K562 (cell line): ENCODE results near the gene SLC9C2.

ENCODE experiments used
- CHD2 ChIP-seq: IDR thresholded peaks from 2 replicates; pipeline ENCODE4 v1.6.1; 2011; ENCODE audit warnings: low read depth, low read length
- EGR1 ChIP-seq: fragments of 450-650 bp; conservative IDR thresholded peaks from 2 replicates; pipeline ENCODE4 v1.6.1; 2017; ENCODE audit warnings: mild to moderate bottlenecking
- FOS ChIP-seq: IDR thresholded peaks from 3 replicates; pipeline ENCODE4 v1.6.1; 2011; ENCODE audit not compliant: insufficient read length; ENCODE audit errors: extremely low read depth
- FOXP1 ChIP-seq: sonication (generic); formaldehyde crosslinking; IDR thresholded peaks from 2 replicates; pipeline ENCODE4 v1.8.0; 2022; ENCODE audit warnings: mild to moderate bottlenecking, missing genetic modification reagents
- IRF1 ChIP-seq: sonication (generic); formaldehyde crosslinking; IDR thresholded peaks from 2 replicates; pipeline ENCODE4 v1.8.0; 2022; ENCODE audit warnings: missing genetic modification reagents, mild to moderate bottlenecking, borderline replicate concordance
- PML ChIP-seq: IDR thresholded peaks from 2 replicates; pipeline ENCODE4 v1.6.1; 2012; ENCODE audit warnings: low read length, inconsistent platforms
- PRMT5 ChIP-seq: sonication (generic); formaldehyde crosslinking; IDR thresholded peaks from 2 replicates; pipeline ENCODE4 v1.5.0; 2020; ENCODE audit warnings: missing genetic modification reagents
- RAD21 ChIP-seq, 2 experiments: fragments of 250-450 bp in 1 of 2; fragments of 450-650 bp in 1 of 2; sonication (Bioruptor Pico) in 1 of 2; formaldehyde crosslinking in 1 of 2; IDR thresholded peaks in 1 of 2; conservative IDR thresholded peaks in 1 of 2; 2 replicates each; pipeline versions ENCODE4 v1.4.0 to v1.8.0; 2020 to 2022; ENCODE audit warnings: mild to moderate bottlenecking in 2 of 2, moderate library complexity in 1 of 2
- SIRT6 ChIP-seq: IDR thresholded peaks from one replicate; pipeline ENCODE4 v1.6.1; 2012; ENCODE audit warnings: low read depth, mild to moderate bottlenecking, control low read depth, inconsistent platforms, low read length, moderate library complexity
- ZKSCAN1 ChIP-seq: fragments of 150-350 bp; IDR thresholded peaks from 2 replicates; pipeline ENCODE4 v1.6.1; 2016; ENCODE audit warnings: low read depth, low read length
- ZNF124 ChIP-seq: sonication (generic); formaldehyde crosslinking; IDR thresholded peaks from 2 replicates; pipeline ENCODE4 v1.8.1; 2022; ENCODE audit warnings: missing genetic modification reagents

DNA sequence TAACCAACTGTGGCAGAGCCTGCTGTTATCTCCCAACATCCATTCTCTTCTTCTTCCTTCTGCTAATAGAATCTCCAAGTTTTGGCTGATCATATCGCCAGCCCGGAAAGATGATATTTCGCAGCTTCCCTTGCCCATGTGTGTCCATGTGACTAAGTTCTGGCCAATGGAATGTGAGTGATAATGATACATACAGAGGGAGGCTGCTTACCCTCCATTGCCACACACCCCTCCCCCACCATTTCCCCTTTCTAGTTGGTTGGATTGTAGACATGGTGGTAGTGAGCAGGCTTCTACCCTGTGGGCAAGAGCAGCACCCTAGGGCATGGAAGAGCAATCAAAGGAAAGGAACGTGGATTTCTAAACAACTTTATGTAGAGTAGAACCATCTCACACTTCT lies 48.8 kb downstream of the SLC9C2 start:
- no peak for TF ChIP-seq SIRT6
- TF ChIP-seq PRMT5 (CRISPR knock-in tag), result no peak
- no peak for TF ChIP-seq RAD21 (CRISPR knock-in tag; conservative IDR thresholded peaks at IDR 0.05 in 1 of 2, IDR thresholded peaks at IDR 0.05 in 1 of 2)
- TF ChIP-seq ZKSCAN1, result no peak
- no peak for TF ChIP-seq EGR1
- no peak for TF ChIP-seq FOXP1 (CRISPR knock-in tag)
- no peak for TF ChIP-seq ZNF124 (CRISPR knock-in tag)
- TF ChIP-seq PML, result no peak
- TF ChIP-seq IRF1, result no peak
- TF ChIP-seq FOS, result no peak
- peak; percentile 24; the same call in 1 of the 2 replicates for TF ChIP-seq CHD2
